ENCODE results near the gene EVPL.
"Not testable (repeated sequence)": the region's sequence is repeated elsewhere in the genome, so short reads cannot be mapped to it uniquely, and the experiment has no call there.

GRCh38 chr17:75969044-75969443, 58.1 kb downstream of the EVPL start:
- TF ChIP-seq, protein P1, sequence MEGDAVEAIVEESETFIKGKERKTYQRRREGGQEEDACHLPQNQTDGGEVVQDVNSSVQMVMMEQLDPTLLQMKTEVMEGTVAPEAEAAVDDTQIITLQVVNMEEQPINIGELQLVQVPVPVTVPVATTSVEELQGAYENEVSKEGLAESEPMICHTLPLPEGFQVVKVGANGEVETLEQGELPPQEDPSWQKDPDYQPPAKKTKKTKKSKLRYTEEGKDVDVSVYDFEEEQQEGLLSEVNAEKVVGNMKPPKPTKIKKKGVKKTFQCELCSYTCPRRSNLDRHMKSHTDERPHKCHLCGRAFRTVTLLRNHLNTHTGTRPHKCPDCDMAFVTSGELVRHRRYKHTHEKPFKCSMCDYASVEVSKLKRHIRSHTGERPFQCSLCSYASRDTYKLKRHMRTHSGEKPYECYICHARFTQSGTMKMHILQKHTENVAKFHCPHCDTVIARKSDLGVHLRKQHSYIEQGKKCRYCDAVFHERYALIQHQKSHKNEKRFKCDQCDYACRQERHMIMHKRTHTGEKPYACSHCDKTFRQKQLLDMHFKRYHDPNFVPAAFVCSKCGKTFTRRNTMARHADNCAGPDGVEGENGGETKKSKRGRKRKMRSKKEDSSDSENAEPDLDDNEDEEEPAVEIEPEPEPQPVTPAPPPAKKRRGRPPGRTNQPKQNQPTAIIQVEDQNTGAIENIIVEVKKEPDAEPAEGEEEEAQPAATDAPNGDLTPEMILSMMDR (IDR thresholded peaks at IDR 0.05) = not testable (repeated sequence)
- TF ChIP-seq EZH2, EZH2phosphoT487 (IDR thresholded peaks at IDR 0.05): not testable (repeated sequence)

All from neural progenitor cell (in vitro differentiated cells).